Neuronal stem cell (in vitro differentiated cells): Measurements from ENCODE around the gene UNKL.
A peak's percentile ranks its signal among the peaks of the same experiment; 100 is the strongest.

Experiments
- DNase-seq: peaks from one replicate; pipeline ENCODE4 v3.0.0-alpha.2; 2013; ENCODE audit warnings: low spot score
- H2AFZ ChIP-seq: one replicate; pipeline ENCODE4 v1.6.1; 2013; ENCODE audit warnings: mild to moderate bottlenecking, low read length, inconsistent platforms
- H2AK5ac ChIP-seq: 2 replicates; pipeline ENCODE4 v1.6.1; 2013; ENCODE audit warnings: low read depth, mild to moderate bottlenecking, inconsistent platforms, low read length, moderate library complexity, mixed read lengths
- H2BK120ac ChIP-seq: 2 replicates; pipeline ENCODE4 v1.6.1; 2013; ENCODE audit warnings: low read depth, mild to moderate bottlenecking, inconsistent platforms, low read length, moderate library complexity, mixed read lengths
- H2BK12ac ChIP-seq: one replicate; pipeline ENCODE4 v1.6.1; 2013; ENCODE audit warnings: low read length, inconsistent platforms
- H2BK15ac ChIP-seq: 2 replicates; pipeline ENCODE4 v1.6.1; 2013; ENCODE audit warnings: mild to moderate bottlenecking, low read length, inconsistent platforms, mixed read lengths
- H2BK5ac ChIP-seq: one replicate; pipeline ENCODE4 v1.6.1; 2013; ENCODE audit warnings: inconsistent platforms, mild to moderate bottlenecking, low read length, moderate library complexity
- H3K14ac ChIP-seq: one replicate; pipeline ENCODE4 v1.6.1; 2013; ENCODE audit warnings: low read length, inconsistent platforms
- H3K18ac ChIP-seq: 2 replicates; pipeline ENCODE4 v1.6.1; 2013; ENCODE audit warnings: low read length, inconsistent platforms
- H3K23ac ChIP-seq: 2 replicates; pipeline ENCODE4 v1.6.1; 2013; ENCODE audit warnings: low read depth, mild to moderate bottlenecking, mixed read lengths, low read length, inconsistent platforms; ENCODE audit not compliant: poor library complexity
- H3K27ac ChIP-seq: replicated peaks from 3 replicates; pipeline ENCODE4 v1.5.1; 2013; ENCODE audit warnings: low read length, inconsistent platforms
- H3K27me3 ChIP-seq, 3 experiments: 2 replicates each; pipeline ENCODE4 v1.6.1; 2013; ENCODE audit warnings: low read length in 3 of 3, mild to moderate bottlenecking in 2 of 3, inconsistent platforms in 1 of 3, low read depth in 1 of 3, mixed read lengths in 1 of 3, moderate library complexity in 1 of 3; ENCODE audit not compliant: control insufficient read depth in 3 of 3, insufficient read depth in 3 of 3
- H3K36me3 ChIP-seq, 2 donors: replicated peaks in 1 of 2; 2 replicates each; pipeline ENCODE4 v1.6.1; 2013; ENCODE audit warnings: low read length in 2 of 2; ENCODE audit not compliant: control insufficient read depth in 2 of 2, insufficient read depth in 2 of 2
- H3K4ac ChIP-seq: 2 replicates; pipeline ENCODE4 v1.6.1; 2013; ENCODE audit warnings: inconsistent platforms, mild to moderate bottlenecking, low read length, moderate library complexity
- H3K4me1 ChIP-seq, 2 donors: 1 replicate in 1 of 2; 2 replicates in 1 of 2; pipeline ENCODE4 v1.6.1; 2013; ENCODE audit warnings: low read length in 2 of 2, low read depth in 1 of 2; ENCODE audit not compliant: control insufficient read depth in 2 of 2, insufficient read depth in 1 of 2
- H3K4me2 ChIP-seq: one replicate; pipeline ENCODE4 v1.6.1; 2013; ENCODE audit warnings: mild to moderate bottlenecking, low read length, inconsistent platforms; ENCODE audit not compliant: insufficient read depth, poor library complexity, severe bottlenecking
- H3K4me3 ChIP-seq, 2 donors: 2 replicates each; pipeline ENCODE4 v1.5.1; 2013; ENCODE audit warnings: low read length in 2 of 2, mild to moderate bottlenecking in 2 of 2, inconsistent platforms in 1 of 2, moderate library complexity in 1 of 2
- H3K79me1 ChIP-seq: one replicate; pipeline ENCODE4 v1.6.1; 2013; ENCODE audit warnings: low read depth, mild to moderate bottlenecking, inconsistent platforms, low read length, moderate library complexity
- H3K9ac ChIP-seq: one replicate; pipeline ENCODE4 v1.6.1; 2013; ENCODE audit warnings: mild to moderate bottlenecking, low read depth, low read length, inconsistent platforms; ENCODE audit not compliant: poor library complexity
- H3K9me3 ChIP-seq, 2 donors: replicated peaks in 1 of 2; 2 replicates each; pipeline versions ENCODE3 to v1.6.1; 2013; ENCODE audit warnings: low read length in 2 of 2, mild to moderate bottlenecking in 2 of 2, inconsistent platforms in 1 of 2, low read depth in 1 of 2, mixed read lengths in 1 of 2, moderate library complexity in 1 of 2; ENCODE audit not compliant: control insufficient read depth in 2 of 2, insufficient read depth in 1 of 2
- H4K8ac ChIP-seq: one replicate; pipeline ENCODE4 v1.6.1; 2013; ENCODE audit warnings: low read depth, mild to moderate bottlenecking, inconsistent platforms, low read length, moderate library complexity
- H4K91ac ChIP-seq: one replicate; pipeline ENCODE4 v1.6.1; 2013; ENCODE audit warnings: low read length, low read depth, mild to moderate bottlenecking, inconsistent platforms; ENCODE audit not compliant: poor library complexity
- WGBS, 2 donors: extraction: QIAGEN DNeasy Blood & Tissue Kit; methylation state at CpG; one replicate each; pipeline ENCODE4 v1.1.7; 2013; ENCODE audit warnings: missing lambda C conversion rate in 2 of 2, mixed read lengths in 1 of 2; ENCODE audit not compliant: insufficient read length in 2 of 2, insufficient replicate concordance in 1 of 2; ENCODE audit errors: extremely low coverage in 2 of 2; 5-methylcytosine and 5-hydroxymethylcytosine counted together

Gene UNKL

DNA sequence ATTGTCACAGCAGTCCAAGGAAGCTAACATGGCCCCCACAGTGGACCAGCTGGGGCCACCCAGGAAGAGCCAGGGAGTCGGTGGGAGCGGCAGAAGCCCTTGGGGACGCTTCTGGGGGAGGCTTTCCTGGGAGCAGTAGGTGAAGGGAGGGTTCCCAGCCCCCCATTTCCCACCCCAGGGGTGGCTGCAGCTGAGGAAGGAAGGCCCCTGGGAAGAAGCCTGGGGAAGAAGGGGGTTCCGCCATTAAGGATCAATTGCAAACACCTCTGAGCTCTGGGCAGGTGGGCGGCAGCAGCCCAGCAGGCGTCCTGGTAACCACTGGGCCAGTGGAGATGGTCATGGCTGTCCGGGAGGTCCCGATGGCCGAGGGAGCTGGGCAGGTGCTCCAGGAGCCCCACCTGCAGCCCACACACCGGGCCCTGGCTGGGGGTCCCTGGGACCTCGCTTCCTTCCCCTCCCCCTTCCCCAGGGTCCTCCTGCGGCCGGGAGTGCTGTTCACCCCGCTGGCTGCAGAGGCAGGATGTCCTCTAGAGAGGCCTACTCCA is 15.8 kb upstream of the UNKL start:
- Histone ChIP-seq H3K4me2 (peak overlapping the region; percentile 18), H4K91ac (no peak overlapping the region), H3K9me3 (no peaks in the 10 kb centered on the region), H2BK15ac (peak overlapping the region; percentile 79), H2AFZ (peak overlapping the region; percentile 90), H3K4ac (no peak overlapping the region), H3K27ac (no peak overlapping the region), H3K36me3 (no peaks in the 10 kb centered on the region), H3K4me1 (peaks cover 0 to 22% of the 10 kb centered on the region in 2 donors), H3K23ac (no peak overlapping the region), H3K18ac (no peak overlapping the region), H3K14ac (no peak overlapping the region), H3K4me3 (no peak overlapping the region), H3K79me1 (peaks cover 3% of the 10 kb centered on the region), H2AK5ac (peak overlapping the region; percentile 92), H2BK120ac (no peak overlapping the region), H2BK12ac (peak overlapping the region; percentile 41), H2BK5ac (peak overlapping the region; percentile 53), H3K27me3 (no peaks in the 10 kb centered on the region), H4K8ac (no peak overlapping the region), H3K9ac (no peak overlapping the region)
- no peak for DNase-seq
- no CpG with 5 or more reads among the region's 14 CpGs for WGBS, 2 donors

DNA sequence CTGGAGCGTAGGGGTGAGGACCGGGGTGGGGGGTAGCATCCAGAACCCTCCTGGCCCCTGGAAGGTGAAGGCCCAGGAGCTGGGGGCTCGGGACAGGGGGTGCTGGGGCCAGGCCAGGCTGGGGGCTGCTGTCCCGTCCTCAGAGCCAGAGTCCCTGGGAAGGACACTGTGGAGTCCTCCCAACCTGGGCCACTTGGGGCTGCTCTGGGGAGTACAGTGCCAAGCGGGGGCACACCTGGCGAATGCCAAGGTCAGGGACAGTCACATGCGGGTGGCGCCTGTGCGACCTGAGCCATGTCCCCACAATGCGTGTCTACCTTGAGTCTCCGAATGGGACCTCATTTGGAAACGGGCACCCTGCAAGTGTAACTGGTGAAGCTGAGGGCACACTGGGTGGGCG is 15.1 kb upstream of the UNKL start:
- no peak overlapping the region for H2BK5ac ChIP-seq
- peak overlapping the region; percentile 58 for H2BK12ac ChIP-seq
- no peak overlapping the region for H3K4me3 ChIP-seq
- no peak overlapping the region for H3K9ac ChIP-seq
- no peak overlapping the region for H3K27ac ChIP-seq
- no CpG with 5 or more reads among the region's 13 CpGs for WGBS, 2 donors
- H3K79me1 ChIP-seq = peaks cover 3% of the 10 kb centered on the region
- peak overlapping the region; percentile 99 for H2AK5ac ChIP-seq
- no peak overlapping the region for H3K23ac ChIP-seq
- no peaks in the 10 kb centered on the region for H3K27me3 ChIP-seq
- no peaks in the 10 kb centered on the region for H3K36me3 ChIP-seq
- H3K18ac ChIP-seq = no peak overlapping the region
- DNase-seq = no peak
- H2BK120ac ChIP-seq = no peak overlapping the region
- peak overlapping the region; percentile 79 for H2BK15ac ChIP-seq
- no peaks in the 10 kb centered on the region for H3K9me3 ChIP-seq
- H2AFZ ChIP-seq = peak overlapping the region; percentile 90
- no peak overlapping the region for H3K14ac ChIP-seq
- H3K4me2 ChIP-seq = no peak overlapping the region
- H4K8ac ChIP-seq = no peak overlapping the region
- no peak overlapping the region for H3K4ac ChIP-seq
- no peak overlapping the region for H4K91ac ChIP-seq
- H3K4me1 ChIP-seq = peaks cover 0 to 22% of the 10 kb centered on the region in 2 donors

DNA sequence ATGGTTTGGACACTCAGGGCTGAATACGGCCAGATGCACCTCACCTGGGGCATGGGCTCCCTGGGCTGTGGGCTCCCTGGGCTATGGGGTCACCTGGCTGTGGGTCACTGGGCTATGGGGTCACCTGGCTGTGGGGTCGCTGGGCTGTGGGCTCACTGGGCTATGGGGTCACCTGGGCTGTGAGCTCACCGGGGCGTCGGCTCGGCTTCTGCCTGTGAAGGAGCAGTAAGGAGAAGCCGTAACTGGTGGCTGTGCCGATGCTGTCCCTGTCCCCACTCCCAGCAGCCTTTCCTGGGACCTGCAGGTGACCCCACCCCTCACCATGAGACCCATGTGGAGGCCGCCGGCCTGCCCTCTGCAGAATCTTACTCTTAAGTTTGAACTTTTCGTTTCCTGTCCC is 14.5 kb upstream of the UNKL start:
- Histone ChIP-seq H3K23ac (no peak overlapping the region), H3K14ac (peak overlapping the region; percentile 71), H2BK12ac (peak overlapping the region; percentile 100), H3K4me3 (no peak overlapping the region), H2AK5ac (peak overlapping the region; percentile 99), H3K9ac (no peak overlapping the region), H3K27me3 (no peaks in the 10 kb centered on the region), H4K8ac (peak overlapping the region; percentile 65), H3K79me1 (peaks cover 4% of the 10 kb centered on the region), H2AFZ (peak overlapping the region; percentile 64), H3K4me1 (peaks cover 0 to 21% of the 10 kb centered on the region in 2 donors), H3K36me3 (no peaks in the 10 kb centered on the region), H3K4me2 (no peak overlapping the region), H3K18ac (no peak overlapping the region), H2BK120ac (peak overlapping the region; percentile 87), H2BK5ac (peak overlapping the region; percentile 24), H3K9me3 (no peaks in the 10 kb centered on the region), H3K4ac (peak overlapping the region; percentile 76), H2BK15ac (peak overlapping the region; percentile 79), H3K27ac (no peak overlapping the region), H4K91ac (peak overlapping the region; percentile 95)
- DNase-seq = no peak
- no CpG with 5 or more reads among the region's 11 CpGs for WGBS, 2 donors

DNA sequence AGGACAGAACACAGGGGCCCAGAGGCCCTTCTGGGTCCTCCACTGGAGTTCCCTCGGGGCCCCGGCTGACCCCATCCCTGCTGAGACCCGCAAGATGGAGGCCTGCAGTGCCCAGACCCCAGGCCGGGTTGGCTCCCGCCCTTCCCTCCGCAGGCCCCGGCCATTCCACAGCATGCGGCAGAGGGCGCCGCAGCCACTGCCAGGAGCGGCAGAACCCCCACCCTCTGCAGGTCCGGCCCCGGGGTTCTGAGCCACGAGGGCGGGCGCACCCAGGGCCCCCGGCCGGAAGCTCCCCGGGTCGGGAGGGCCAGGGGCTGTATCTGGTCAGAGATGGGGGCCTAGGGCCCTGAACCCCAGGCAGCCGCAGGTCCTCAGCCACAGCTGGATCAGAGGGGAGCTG is 14.0 kb upstream of the UNKL start:
- Histone ChIP-seq H3K4me3 (no peak overlapping the region), H3K9me3 (no peaks in the 10 kb centered on the region), H3K23ac (peak overlapping the region; percentile 65), H3K79me1 (peaks cover 4% of the 10 kb centered on the region), H3K18ac (peak overlapping the region; percentile 48), H3K27me3 (no peaks in the 10 kb centered on the region), H4K91ac (peak overlapping the region; percentile 95), H2BK120ac (peak overlapping the region; percentile 87), H3K9ac (no peak overlapping the region), H3K4ac (no peak overlapping the region), H3K36me3 (no peaks in the 10 kb centered on the region), H3K14ac (no peak overlapping the region), H2BK5ac (peak overlapping the region; percentile 90), H4K8ac (no peak overlapping the region), H2AFZ (peak overlapping the region; percentile 64), H2AK5ac (peak overlapping the region; percentile 99), H3K4me2 (no peak overlapping the region), H2BK12ac (peak overlapping the region; percentile 99), H3K27ac (no peak overlapping the region), H2BK15ac (peak overlapping the region; percentile 79), H3K4me1 (peaks cover 0 to 16% of the 10 kb centered on the region in 2 donors)
- no CpG with 5 or more reads among the region's 21 CpGs for WGBS, 2 donors
- no peak for DNase-seq
